GM20431 (cell line): ENCODE results near the gene ANXA6.

Experiments
- in situ Hi-C: fragments of 300-500 bp; cut with MseI, MboI; formaldehyde crosslinking; loops from one replicate; pipeline ENCODE4 v1.15.0; 2020; ENCODE audit warnings: low sequenced_read_pairs; ENCODE audit not compliant: unreplicated experiment

The ANXA6 gene

DNA sequence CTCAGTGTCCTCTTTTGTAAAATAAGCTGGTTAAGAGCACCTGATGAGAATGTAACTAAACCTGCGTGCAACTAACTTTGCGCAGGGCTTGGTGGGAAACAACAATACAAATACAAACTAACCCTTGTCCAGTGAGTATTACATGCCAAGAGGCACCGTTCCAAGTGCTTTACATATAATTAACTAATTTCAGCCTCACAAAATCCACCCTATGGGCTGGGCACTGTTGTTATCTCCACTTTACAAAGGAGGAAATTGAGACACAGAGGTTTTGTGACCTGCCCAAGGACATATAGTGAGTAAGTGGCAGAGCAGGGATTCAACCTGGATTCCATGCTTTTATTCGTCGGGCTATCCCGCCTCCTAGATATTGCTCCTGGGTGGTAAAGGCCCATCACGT is 50.5 kb downstream of the ANXA6 start:
- in situ Hi-C loops, result no loop called here

- in situ Hi-C loops, result no loop called here
Observed at GRCh38 chr5:151106509-151106908, 51.1 kb downstream of the ANXA6 start.

DNA sequence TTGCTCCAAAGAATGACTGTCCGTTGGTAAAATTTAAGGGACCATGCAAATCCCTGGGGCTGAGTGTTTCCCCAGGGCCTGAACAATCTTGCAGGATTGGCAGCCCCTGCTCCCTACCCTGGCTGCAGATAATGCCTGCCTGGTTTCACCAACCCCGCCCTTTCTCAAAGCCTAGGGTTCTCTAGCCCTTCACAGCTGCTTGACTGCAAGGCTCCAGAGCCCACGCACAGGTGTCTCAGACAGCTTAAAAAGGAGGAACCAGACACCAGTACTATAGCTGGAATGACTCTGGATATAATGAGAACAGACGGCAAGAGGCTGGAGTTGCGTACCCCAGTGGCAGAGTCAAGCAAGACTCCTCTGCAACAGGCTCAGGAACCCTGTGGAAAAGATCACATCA is 51.5 kb downstream of the ANXA6 start:
- in situ Hi-C loops, result no loop called here

DNA sequence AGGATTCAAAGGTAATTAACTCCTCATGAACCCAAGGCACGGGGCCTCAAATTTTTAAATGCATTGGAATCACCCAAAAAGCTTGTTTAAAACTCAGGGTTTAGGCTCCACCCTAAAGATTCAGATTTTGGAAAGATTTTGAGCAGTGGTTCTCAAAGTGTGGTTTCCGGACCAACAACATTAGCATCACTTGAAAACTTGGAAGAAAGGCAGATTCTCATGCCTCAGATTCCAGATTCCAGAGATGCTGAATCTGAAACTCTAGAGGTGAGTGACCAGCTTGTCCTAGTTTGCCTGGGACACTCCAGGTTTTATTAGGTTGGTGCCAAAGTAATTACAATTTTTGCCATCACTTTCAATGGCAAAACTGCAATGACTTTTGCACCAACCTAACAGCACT is 52.0 kb downstream of the ANXA6 start:
- in situ Hi-C loops, result no loop called here

DNA sequence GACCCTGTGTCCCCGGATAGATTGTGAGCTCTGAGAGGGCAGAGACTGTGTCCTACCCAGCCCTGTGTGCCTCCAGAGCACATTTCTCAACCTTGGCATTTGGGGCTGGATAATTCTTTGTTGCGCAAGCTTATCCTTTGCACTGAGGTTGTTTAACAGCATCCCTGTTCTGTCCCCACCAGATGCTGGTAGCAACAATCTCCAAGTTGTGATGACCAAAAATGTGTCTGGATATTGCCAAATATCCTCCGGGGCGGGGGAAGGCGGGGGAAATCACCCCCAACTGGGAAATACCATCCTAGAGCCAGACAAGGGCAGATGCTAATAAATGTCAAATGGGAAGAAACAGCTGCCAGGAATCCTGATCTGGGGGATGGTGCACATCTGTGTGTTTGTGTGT is 52.8 kb downstream of the ANXA6 start:
- in situ Hi-C loops, result no loop called here

DNA sequence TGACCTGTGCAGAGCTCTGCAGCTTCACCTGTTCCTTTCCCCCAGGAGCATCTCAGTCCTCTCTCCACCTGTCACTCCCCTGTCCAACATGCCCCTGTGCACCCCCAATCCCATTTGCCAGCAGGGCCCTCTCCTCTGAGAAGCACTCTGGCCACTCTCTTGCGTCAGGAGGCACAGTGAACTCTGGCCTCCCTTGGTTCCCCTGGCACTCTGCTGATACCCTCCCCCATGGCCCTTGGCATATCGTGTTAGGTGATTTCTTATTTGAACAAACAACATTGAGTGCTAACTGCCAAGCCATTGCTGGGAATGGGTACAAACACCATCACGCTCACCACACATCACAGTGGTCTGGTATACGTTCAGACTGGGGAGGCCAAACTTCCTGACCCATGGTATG is 55.8 kb downstream of the ANXA6 start:
- in situ Hi-C loops, result no loop called here

- in situ Hi-C loops, result no loop called here
Observed at GRCh38 chr5:151101151-151101550, 56.4 kb downstream of the ANXA6 start.

DNA sequence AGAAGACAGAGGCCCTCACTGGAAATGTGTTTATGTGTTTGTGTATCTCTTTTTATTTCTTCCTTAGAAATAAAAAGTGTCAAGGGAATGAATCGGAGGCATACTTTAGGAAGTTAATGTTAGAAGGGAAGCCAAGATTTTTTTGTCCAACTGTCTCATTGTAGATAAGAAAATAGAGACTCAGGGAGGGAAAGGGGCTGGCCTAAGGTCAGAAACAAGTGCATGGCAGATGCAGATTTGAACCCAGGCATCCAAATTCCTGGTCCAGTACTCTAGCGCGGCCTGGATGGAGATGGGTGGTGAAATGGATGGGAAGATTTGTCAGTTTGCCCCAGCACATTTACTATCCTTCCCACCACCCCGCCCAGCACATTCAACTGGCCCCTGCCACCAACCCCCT is 56.9 kb downstream of the ANXA6 start:
- in situ Hi-C loops, result no loop called here

- in situ Hi-C loops, result no loop called here
Observed at GRCh38 chr5:151098768-151099121, 58.8 kb downstream of the ANXA6 start.

DNA sequence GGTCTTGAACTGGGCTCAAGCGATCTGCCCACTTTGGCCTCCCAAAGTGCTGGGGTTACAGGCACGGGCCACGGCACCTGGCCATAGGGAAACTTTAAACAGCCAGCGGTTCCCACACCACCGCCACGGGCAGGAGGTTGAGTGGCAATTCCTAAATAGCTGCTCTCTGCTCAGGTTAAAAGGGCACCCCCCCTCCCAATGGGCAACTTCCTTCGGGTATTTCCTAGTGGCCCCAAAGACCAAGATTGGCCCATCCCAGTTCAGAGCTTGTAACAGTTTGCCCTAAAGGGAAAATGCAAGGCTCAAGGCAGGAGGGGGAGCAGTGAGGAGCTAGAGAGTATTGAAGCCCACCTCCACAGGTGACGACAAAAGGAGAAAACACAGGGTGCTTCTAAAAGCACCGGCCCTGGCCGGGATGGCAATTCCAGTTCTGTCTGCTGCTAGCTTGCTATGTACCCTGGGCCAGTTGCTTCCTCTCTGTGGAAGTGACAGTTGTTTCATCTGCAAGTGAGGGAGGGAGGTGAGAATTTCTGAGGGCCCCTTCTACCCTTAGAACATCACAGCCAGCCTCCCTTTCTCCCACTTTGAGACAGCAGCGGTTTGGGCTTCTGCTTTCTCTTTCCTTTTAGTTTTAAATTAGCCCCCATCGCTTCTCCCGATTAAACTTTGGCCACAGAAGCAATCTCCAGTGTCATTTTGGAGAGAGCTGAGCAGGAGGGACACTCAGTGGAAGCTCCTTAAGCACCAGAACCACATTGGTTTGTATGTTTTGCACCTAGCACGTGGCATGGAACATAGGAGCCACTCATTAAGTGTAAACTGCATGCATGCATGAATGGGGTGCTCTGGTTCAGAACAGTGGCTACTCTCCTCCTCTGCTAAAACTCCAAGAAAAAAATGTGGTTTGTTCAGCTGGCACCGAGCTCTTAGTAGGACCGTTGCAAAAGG is 59.5 kb downstream of the ANXA6 start:
- in situ Hi-C loops, result no loop called here

- in situ Hi-C loops, result no loop called here
Observed at GRCh38 chr5:151097061-151097460, 60.5 kb downstream of the ANXA6 start.

DNA sequence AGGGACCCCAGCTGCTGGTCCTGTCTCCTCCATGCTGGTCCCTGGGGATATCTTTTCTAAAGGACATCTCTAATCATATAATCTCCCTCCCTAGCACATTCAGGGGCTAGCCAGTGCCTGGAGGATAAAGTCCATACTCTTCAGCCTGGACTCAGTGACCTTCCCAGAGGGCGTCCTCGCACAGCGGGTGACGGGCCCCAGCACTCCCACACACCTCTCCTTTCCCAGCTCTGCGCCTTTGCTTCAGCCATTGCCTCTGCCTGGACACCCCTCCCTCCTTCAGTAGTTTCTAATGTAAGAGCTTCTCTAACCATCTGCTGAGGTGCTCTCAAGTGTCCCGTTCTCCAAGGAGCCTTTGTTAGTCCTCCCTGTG is 61.6 kb downstream of the ANXA6 start:
- in situ Hi-C loops, result no loop called here

GRCh38 chr5:151095341-151096000 is 62.1 kb downstream of the ANXA6 start:
- in situ Hi-C loops, result no loop called here

- in situ Hi-C loops, result no loop called here
Observed at GRCh38 chr5:151094852-151095245, 62.7 kb downstream of the ANXA6 start.

DNA sequence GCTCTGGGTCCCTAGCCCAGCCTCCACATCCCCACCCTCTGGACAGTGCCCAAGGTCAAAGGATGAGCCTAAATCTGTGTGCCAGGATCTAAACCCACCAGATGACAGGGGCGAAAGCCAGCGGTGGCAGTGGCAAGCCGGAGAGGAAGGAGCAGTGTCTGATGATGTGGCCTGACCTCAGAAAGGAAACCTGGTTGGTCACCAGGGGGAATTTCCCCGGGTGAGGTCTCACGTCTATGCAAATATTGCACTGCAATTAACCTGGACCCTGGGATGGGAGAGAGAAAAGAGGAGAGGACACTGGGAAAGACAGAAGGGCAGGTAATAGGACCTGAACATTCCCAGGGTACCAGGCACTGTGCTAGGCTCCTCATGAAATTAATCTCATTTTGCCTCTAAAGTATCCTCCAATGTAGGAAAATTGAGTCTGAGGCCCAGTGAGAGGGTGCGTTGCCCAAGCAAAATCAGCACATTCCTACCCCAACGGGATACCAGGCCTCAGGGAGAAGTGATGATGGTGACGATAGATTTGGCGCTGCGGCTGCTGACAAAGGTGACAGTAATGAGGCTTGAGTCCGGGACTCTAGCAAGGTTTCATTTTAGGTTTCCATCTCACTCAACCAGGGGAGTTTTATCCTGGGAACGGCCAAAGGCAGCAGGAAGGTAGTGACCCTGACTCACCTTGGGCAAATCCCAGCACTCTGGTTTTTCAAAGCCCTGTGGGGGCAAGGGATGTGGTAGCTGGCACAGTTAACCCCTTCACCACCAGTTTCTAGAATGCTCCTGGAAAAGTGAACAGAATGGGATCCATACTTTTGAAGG is 63.3 kb downstream of the ANXA6 start:
- in situ Hi-C loops, result no loop called here

- in situ Hi-C loops, result no loop called here
Observed at GRCh38 chr5:151093476-151093889, 64.1 kb downstream of the ANXA6 start.

DNA sequence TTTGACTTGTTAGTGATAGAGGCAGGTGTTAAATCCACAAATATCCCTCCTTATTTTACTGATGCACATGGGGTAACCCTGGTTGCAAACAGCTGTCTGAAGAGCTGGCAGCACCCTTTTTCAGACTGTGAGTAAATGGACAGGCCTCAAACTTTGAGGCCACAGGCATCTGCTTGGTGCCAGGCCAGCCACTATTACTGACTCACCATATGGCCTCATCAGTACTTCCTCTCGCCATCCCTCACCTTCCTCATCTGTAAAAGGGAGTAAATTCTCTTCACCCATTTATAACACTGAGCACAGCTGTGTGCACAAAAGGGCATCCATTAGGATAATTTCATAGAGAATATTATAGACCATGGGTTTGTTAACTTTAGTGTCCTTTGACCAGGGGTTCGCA is 64.8 kb downstream of the ANXA6 start:
- in situ Hi-C loops, result no loop called here

GRCh38 chr5:151089726-151090125 is 67.9 kb downstream of the ANXA6 start:
- in situ Hi-C loops, result no loop called here

DNA sequence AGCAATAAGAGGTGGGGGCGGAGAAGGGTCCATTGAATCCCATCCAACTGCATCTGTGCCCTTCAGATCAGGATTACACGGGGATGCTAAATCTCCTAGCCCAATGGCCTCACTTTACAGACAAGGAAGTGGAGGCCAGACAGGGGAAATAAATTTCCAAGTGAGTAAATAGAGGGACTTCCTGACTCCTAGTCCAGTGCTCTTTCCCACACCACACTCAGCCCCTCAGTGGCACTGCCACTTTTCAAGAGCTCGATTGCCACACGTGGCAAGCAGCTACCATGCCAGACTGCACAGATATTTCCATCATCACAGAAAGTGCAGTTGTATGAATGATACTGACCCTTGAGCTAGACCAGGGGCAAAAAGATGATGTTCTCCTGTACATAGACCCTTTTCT is 68.6 kb downstream of the ANXA6 start:
- in situ Hi-C loops, result no loop called here

DNA sequence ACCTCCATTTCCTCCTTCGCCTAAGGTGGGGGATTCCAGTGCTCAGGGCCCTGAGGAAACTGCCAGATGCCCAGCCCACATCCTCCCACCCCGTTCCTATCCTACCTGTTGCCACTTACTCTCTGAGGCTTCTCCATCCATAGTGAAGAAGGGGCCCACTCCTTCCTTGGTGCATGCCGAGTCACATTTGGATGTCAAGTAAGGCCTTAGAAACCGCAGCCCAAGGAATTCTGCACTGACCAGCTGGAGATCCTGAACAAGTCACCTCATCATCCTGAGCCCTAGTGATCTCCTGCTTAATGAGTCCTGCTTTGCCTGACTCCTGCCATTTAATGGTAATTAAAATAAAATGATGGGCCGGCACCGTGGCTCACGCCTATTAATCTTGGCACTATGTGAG is 70.1 kb downstream of the ANXA6 start:
- in situ Hi-C loops, result no loop called here

- in situ Hi-C loops, result no loop called here
Observed at GRCh38 chr5:151086905-151087360, 70.6 kb downstream of the ANXA6 start.
